NCI-H1930 (cell line): ENCODE measurements around the gene TNNI3.

Experiments used
- DNase-seq, 2 experiments: peaks; one replicate each; lab custom pipeline; 2025; lab: John Stamatoyannopoulos, UW

TNNI3 gene

GRCh38 chr19:55147545-55148251, 9.8 kb downstream of the TNNI3 start:
- DNase-seq, result no peak

GRCh38 chr19:55146705-55147273, 10.7 kb downstream of the TNNI3 start:
- DNase-seq, result peak; percentile 82 to 88

GRCh38 chr19:55146078-55146704, 11.3 kb downstream of the TNNI3 start:
- peak; percentile 77 to 80 for DNase-seq

- no peak for DNase-seq
These were observed 12.3 kb downstream of the TNNI3 start for GRCh38 chr19:55145232-55145631.

GRCh38 chr19:55141696-55142095, 15.8 kb downstream of the TNNI3 start:
- no peak for DNase-seq

- no peak for DNase-seq
These were observed 19.6 kb downstream of the TNNI3 start for GRCh38 chr19:55137915-55138314.

- no peak for DNase-seq
These were observed 21.0 kb downstream of the TNNI3 start for GRCh38 chr19:55136399-55137102.

- no peak for DNase-seq
These were observed 22.8 kb downstream of the TNNI3 start for GRCh38 chr19:55134736-55135135.

DNA sequence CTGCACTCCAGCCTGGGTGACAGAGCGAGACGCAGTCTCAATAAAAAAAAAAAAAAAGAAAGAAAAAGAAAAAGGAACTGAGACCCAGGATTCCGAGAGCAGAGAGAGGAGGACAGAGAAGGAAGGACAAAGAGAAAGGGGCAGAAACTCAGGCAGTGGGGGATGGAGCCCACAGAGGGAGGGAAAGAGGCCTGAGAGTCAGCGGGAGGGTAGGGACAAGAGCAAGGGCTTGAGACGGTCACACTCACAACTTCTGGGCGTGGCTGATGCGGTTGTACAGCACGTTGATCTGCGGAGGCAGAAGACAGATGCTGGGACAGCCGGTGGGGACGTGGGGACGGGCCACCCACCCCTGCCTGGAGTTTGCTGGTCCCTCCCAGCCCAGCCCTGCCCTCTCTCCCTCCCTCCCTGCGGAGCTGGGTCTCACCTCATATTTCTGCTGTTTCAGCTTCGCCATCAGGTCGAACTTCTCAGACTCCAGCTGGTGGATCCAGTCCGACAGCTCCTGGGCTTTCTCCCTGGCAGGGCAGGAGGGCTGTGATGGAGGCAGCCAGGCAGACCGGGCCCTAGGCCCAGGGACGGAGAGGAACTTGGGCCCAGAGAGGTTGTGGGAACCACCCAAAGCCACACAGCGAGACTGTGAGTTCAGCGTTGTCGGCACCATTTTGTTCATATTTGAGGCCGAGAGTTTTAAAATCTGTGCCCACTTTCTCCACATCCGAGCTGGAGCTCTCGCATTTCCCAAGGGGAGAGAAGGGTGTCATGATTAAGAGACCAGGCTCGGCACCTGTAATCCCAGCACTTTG, 23.7 kb downstream of the TNNI3 start:
- DNase-seq, result no peak

- DNase-seq, result no peak
These were observed 24.9 kb downstream of the TNNI3 start for GRCh38 chr19:55132453-55133129.

- no peak for DNase-seq
These were observed 26.1 kb downstream of the TNNI3 start for GRCh38 chr19:55131421-55131820.

DNA sequence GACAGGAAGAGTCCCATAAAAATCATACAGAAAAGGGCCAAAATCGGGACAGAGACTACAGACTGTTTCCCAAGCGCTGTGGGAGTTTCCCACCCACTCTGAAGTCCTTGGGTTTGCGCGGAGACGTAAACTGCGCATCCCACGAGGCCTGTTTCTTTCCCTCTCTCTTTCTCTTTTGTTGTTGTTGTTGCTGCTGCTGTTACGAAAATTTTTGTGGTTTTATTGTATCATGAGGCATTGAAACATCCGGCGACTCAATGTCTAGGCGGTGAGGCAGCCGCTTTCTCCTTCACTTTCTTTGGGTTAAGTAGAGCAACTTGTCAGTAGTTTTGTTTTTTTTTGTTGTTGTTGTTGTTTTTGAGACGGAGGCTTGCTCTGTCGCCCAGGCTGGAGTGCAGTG, 38.5 kb downstream of the TNNI3 start:
- DNase-seq, result no peak

DNA sequence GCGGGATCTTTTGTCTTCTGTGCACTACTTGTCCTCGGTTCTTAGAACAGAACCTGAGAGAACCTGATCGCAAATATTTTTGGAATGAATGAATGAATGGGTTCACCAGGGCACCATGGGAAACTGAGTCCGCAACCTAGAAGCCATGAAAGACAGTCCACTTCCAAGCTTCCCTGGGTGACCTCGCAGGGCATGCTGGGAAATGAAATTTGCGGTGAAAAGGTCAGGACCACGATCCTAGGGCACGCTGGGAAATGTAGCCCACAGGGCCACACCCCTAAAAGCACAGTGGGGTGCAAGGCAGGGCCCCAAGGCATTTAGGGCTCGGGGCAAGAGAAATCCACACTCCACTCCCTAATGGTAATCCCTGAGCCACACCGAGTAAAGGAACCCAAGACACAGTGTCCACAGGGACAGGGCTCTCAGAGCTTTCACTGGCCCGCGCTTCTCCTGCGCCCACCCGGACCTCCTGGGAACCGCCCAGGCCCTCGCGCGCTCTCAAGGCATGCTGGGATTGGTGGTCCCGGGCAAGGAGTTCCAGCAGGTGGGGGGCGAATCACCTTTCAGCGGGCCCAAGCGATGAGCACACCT, 39.0 kb downstream of the TNNI3 start:
- DNase-seq, result peak; percentile 86 to 90

GRCh38 chr19:55117663-55118391, 39.7 kb downstream of the TNNI3 start:
- DNase-seq, result peak; percentile 99

DNA sequence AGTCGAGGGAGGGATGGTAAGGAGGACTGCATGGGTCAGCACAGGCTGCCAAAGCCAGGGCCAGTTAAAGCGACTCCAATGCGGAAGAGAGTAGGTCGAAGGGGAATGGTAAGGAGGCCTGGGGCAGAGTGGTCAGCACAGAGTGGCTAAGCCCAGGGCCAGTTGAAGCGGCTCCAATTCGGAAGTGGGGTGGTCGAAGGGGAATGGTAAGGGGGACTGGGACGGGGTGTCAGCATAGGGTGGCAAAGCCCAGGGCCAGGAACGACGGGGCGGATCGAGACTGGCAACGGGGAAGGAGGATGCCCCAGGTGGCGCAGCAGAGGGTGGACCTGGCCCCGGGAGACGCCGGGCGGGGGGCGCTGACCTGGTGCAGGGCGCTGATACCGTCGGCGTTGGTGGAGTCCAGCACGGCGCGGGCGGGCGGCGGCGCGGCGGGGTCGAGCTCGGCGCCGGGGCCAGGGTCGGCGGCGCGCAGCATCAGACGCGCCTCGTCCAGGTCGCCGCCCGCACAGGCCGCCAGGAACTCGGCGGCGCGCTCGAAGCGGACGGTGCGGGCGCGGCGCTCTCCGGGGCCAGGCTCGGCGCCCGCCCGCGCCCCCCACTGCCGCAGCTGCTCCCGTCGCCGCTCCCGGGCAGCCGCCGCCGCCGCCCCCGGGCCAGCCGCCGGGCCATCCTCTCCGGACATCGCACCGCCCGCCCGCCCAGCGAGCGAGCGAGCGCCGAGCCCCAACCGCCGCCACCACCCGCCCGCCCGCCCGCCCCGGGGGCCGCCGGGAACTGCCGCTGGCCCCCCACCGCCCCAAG, 40.5 kb downstream of the TNNI3 start, which contains the start of gene PPP1R12C:
TSS of gene PPP1R12C (minus strand) at position 779 of the 804 bp plus-strand sequence. CDS start at position 685, 94 bp downstream.
- DNase-seq, result no peak

- no peak for DNase-seq
These were observed 41.2 kb downstream of the TNNI3 start for GRCh38 chr19:55116232-55116858.

DNA sequence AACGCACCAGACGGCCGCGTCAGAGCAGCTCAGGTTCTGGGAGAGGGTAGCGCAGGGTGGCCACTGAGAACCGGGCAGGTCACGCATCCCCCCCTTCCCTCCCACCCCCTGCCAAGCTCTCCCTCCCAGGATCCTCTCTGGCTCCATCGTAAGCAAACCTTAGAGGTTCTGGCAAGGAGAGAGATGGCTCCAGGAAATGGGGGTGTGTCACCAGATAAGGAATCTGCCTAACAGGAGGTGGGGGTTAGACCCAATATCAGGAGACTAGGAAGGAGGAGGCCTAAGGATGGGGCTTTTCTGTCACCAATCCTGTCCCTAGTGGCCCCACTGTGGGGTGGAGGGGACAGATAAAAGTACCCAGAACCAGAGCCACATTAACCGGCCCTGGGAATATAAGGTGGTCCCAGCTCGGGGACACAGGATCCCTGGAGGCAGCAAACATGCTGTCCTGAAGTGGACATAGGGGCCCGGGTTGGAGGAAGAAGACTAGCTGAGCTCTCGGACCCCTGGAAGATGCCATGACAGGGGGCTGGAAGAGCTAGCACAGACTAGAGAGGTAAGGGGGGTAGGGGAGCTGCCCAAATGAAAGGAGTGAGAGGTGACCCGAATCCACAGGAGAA, 42.0 kb downstream of the TNNI3 start:
- DNase-seq, result no peak

- no peak for DNase-seq
These were observed 42.9 kb downstream of the TNNI3 start for GRCh38 chr19:55114566-55115145.
